Right cardiac atrium (tissue), 5 donors: Measurements from ENCODE around the gene ABCD2. TPM values are rescaled to one million over a fixed set of nuclear protein-coding genes. Genes with fewer than 3 reads are reported as not detected.
"Not testable (repeated sequence)": the region's sequence is repeated elsewhere in the genome, so short reads cannot be mapped to it uniquely, and the experiment has no call there.

Experiments
- ATAC-seq, 2 donors: fragments of 200-7000 bp; cut with Tn5 transposase; one replicate each; pipeline versions ENCODE4 v1.8.0 to v1.9.1; 2020; ENCODE audit warnings: moderate library complexity in 2 of 2, mild to moderate bottlenecking in 1 of 2
- DNase-seq, 3 donors: peaks; one replicate each; pipeline ENCODE4 v3.0.0-alpha.2; 2020
- H3K27ac ChIP-seq: one replicate; pipeline ENCODE4 v1.5.1; 2013; ENCODE audit warnings: mild to moderate bottlenecking, low read length, control low read depth, moderate library complexity
- H3K27me3 ChIP-seq: one replicate; pipeline ENCODE4 v1.6.1; 2013; ENCODE audit not compliant: control insufficient read depth, insufficient read depth
- H3K4me1 ChIP-seq: one replicate; pipeline ENCODE4 v1.6.1; 2013; ENCODE audit warnings: low read length; ENCODE audit not compliant: control insufficient read depth, insufficient read depth
- H3K4me3 ChIP-seq: one replicate; pipeline ENCODE4 v1.5.1; 2013; ENCODE audit warnings: low read length, control low read depth
- H3K9me3 ChIP-seq: one replicate; pipeline ENCODE4 v1.6.1; 2013; ENCODE audit warnings: low read length; ENCODE audit not compliant: control insufficient read depth
- WGBS: extraction: QIAGEN DNeasy Blood & Tissue Kit; methylation state at CpG from one replicate; pipeline ENCODE4 v1.1.7; 2013; 5-methylcytosine and 5-hydroxymethylcytosine counted together
- intact Hi-C, 4 donors: fragments of 100-400 bp; cut with DNase I; formaldehyde crosslinking; loops; one replicate each; pipeline versions ENCODE4 v1.11.0 to v1.14.0; 2022 to 2023
- polyA plus RNA-seq: library from polyadenylated mRNA; stranded (reverse); fragments of 200-250 nt; gene quantifications from one replicate; pipeline ENCODE4 v1.2.3, GENCODE V29; 2013
- total RNA-seq, 4 donors: library from RNA; stranded (reverse); fragmentation: NEBNext Ultra II Directional; extraction: Animal tissue kit (Norgen Biotek cat#: 25700); gene quantifications; one replicate each; pipeline ENCODE4 v1.2.1, GENCODE V29; 2021
- donor health status: healthy with polysubstance abuse.
- donor health status: DM: no; HTN: yes; CAD: no.
- donor health status: DM: no; HTN: no; CAD: no.
- donor health status: DM: no; HTN: yes; CAD: no; lungs with severe emphysema.
- donor health status: DM: yes; HTN: yes; CAD: no.

The ABCD2 gene
- total and polyA plus RNA-seq, 5 donors: 4.3 to 16.2 (median 13.9) TPM

DNA sequence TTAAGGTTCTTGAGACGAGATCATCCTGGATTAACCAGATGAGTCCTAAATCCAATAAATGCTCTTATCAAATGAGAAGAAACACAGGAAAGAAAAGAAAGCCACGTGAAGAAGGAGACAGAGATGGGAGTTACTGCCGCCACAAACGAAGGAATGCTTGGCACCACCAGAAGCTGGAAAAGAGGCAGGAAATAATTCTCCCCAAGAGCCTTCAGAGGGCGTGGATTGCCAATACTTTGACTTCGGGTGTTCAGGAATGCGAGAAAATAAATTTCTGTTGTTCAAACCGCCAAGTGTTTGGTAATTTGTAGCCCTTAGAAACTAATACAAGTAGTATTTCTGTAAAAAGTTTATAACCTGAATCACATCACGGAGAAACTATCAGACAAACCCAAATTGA, 31.3 kb downstream of the ABCD2 start:
- Histone ChIP-seq H3K27ac (no peak overlapping the region), H3K4me1 (no peaks in the 10 kb centered on the region), H3K9me3 (no peaks in the 10 kb centered on the region), H3K27me3 (no peaks in the 10 kb centered on the region), H3K4me3 (no peak overlapping the region)
- DNase-seq (no peak), ATAC-seq (no peak)
- intact Hi-C loops: loop anchor here in 1 of 4 donors (10.0 kb wide), 1 partner anchor 106 kb away; no protein-coding TSS in a partner anchor
- WGBS: 57% methylated on average over 9 of the region's 9 CpGs

- H3K27ac ChIP-seq: no peak overlapping the region
- H3K4me3 ChIP-seq: no peak overlapping the region
- H3K4me1 ChIP-seq: no peaks in the 10 kb centered on the region
- no peak for DNase-seq
- 44% methylated on average over 3 of the region's 3 CpGs for WGBS
- H3K9me3 ChIP-seq: no peaks in the 10 kb centered on the region
- peak; percentile 57 to 64 for ATAC-seq
- intact Hi-C loops: loop anchor here in 1 of 4 donors (10.0 kb wide), 1 partner anchor 108 kb away; no protein-coding TSS in a partner anchor
- H3K27me3 ChIP-seq: no peaks in the 10 kb centered on the region
Measured at GRCh38 chr12:39587225-39587624, 32.4 kb downstream of the ABCD2 start.

DNA sequence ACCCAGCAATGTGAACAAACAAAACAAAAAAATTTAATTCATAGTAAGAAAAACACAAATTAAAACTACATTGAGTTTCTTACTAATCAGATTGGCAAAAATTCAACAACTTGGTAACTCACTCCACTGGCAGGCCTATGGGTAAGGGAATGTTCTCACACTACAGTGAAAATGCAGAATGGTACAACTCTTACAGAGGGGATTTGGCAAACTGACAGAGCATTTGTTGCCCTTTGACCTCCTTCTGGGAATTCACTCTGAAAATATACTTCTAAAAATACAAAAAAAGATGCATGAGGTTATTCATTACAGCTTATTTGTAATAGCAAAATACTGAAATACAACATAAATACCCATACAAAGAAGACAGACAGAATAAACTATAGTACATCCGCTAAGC, 32.8 kb downstream of the ABCD2 start:
- H3K27me3 ChIP-seq: no peaks in the 10 kb centered on the region
- no peaks in the 10 kb centered on the region for H3K9me3 ChIP-seq
- no peak for ATAC-seq
- no peak for DNase-seq
- 75% methylated on average over 1 of the region's 1 CpG for WGBS
- H3K4me3 ChIP-seq: no peak overlapping the region
- H3K27ac ChIP-seq: no peak overlapping the region
- intact Hi-C loops: loop anchor here in 1 of 4 donors (10.0 kb wide), 1 partner anchor 108 kb away; no protein-coding TSS in a partner anchor
- H3K4me1 ChIP-seq: no peaks in the 10 kb centered on the region

DNA sequence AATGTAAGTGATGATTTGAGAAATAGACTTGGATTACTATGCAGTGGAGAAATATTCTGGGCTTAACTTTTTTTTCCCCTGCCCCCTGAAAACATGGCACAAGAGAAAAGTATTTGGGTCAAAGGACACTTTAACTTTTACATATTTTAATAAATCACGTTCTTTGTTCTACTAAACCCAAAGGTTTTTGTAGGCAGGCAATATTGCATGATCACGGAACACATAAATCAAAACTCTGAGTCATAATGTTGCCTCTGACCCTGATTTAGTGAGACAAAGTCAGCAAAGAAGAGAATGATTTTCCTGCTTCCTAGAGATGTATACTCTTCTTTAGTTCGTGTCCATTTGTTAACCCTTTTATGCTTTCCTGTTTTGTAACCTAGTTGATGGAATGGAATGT, 38.0 kb downstream of the ABCD2 start:
- ATAC-seq (no peak), DNase-seq (no peak)
- no peaks in the 10 kb centered on the region for H3K27me3 ChIP-seq
- intact Hi-C loops: loop anchor here in 1 of 4 donors (10.0 kb wide), 1 partner anchor 113 kb away; no protein-coding TSS in a partner anchor
- H3K4me3 ChIP-seq: no peak overlapping the region
- no peaks in the 10 kb centered on the region for H3K9me3 ChIP-seq
- no peak overlapping the region for H3K27ac ChIP-seq
- no peaks in the 10 kb centered on the region for H3K4me1 ChIP-seq
- WGBS: 44% methylated on average over 3 of the region's 3 CpGs

GRCh38 chr12:39575498-39575875, 44.1 kb downstream of the ABCD2 start:
- DNase-seq (no peak), ATAC-seq (no peak)
- H3K27ac ChIP-seq: no peak overlapping the region
- H3K4me1 ChIP-seq: no peaks in the 10 kb centered on the region
- intact Hi-C loops: no loop called here
- H3K27me3 ChIP-seq: no peaks in the 10 kb centered on the region
- no peaks in the 10 kb centered on the region for H3K9me3 ChIP-seq
- H3K4me3 ChIP-seq: no peak overlapping the region
- WGBS: 55% methylated on average over 1 of the region's 1 CpG

DNA sequence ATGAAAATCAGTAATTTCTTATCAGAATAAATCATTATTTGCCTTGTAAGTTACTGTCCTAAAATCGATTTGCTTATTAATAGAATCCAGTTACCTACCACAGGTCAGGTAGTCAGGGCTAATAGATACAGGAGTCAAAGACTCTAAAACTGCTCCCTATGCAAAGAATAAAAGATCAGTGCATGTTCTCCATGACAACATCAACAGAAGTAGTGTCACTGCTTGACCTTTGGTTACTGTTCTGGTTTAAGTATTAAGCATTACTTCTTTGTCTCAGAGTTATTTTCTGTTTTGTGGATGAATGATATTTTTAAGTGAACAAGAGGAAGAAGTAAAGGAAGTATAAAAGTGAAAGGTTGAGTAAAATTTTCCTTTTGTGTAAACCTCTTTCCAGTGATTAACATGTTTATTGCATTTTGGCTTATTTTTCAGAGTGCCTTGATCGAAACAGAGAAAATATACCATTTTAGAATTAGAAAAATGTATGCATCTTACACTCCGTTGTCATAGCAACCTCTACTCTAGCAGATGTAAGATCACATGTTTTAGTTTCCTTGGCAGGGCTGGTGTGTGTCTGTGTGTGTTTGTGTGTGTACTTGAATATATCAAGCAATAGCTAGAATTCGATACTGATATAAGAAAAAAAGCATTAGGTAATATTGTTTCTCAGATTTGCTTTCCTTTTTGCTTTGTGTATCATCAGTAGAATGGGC, 44.7 kb downstream of the ABCD2 start:
- H3K27me3 ChIP-seq: no peaks in the 10 kb centered on the region
- no peaks in the 10 kb centered on the region for H3K9me3 ChIP-seq
- no peak for DNase-seq
- no peak for ATAC-seq
- intact Hi-C loops: no loop called here
- no peak overlapping the region for H3K27ac ChIP-seq
- no peak overlapping the region for H3K4me3 ChIP-seq
- H3K4me1 ChIP-seq: no peaks in the 10 kb centered on the region
- WGBS: 65% methylated on average over 4 of the region's 4 CpGs

DNA sequence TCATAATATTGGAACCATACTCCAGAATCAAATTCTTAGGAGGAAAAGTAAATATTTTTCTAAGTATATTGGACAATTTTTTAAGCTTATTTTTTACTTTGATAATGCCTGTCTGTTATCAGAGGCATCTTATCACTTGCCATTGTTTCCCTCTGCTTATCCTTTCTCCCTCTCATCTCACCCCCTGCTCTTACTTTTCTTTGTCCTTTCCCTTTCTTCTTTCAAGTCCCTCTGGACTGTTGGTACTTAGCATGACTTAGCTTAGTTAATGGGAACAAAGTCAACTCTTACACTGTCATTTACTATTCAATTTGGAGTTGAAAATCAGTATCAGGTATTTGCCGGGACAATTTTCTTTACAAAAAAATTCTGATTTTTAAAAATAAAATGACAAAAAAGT, 45.2 kb downstream of the ABCD2 start:
- Histone ChIP-seq H3K27me3 (no peaks in the 10 kb centered on the region), H3K9me3 (no peaks in the 10 kb centered on the region), H3K4me3 (no peak overlapping the region), H3K27ac (no peak overlapping the region), H3K4me1 (no peaks in the 10 kb centered on the region)
- no peak for DNase-seq
- WGBS: 95% methylated on average over 1 of the region's 1 CpG
- no peak for ATAC-seq
- intact Hi-C loops: no loop called here

DNA sequence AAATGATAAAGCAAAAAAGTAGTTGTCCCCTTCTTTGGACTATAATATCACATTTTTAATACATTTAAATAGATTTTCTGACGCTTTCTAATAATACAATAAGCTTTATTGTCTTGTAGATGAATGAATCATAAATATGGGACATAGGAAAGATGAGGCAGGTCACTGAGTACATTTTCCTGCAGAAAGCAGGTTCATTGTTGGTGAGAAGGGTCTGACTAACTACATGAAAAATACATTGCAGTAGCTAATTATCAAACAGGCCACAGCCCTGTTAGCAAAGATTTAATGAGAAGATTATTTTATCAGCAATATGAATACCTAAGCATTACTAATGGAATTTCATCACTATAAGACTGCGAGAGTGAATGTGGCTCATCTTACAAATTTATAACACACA, 45.6 kb downstream of the ABCD2 start:
- no peaks in the 10 kb centered on the region for H3K27me3 ChIP-seq
- ATAC-seq (no peak), DNase-seq (no peak)
- no peak overlapping the region for H3K27ac ChIP-seq
- H3K9me3 ChIP-seq: no peaks in the 10 kb centered on the region
- H3K4me1 ChIP-seq: no peaks in the 10 kb centered on the region
- intact Hi-C loops: no loop called here
- no peak overlapping the region for H3K4me3 ChIP-seq
- WGBS: 77% methylated on average over 2 of the region's 2 CpGs

- Histone ChIP-seq H3K4me3 (no peak overlapping the region), H3K4me1 (no peaks in the 10 kb centered on the region), H3K27me3 (no peaks in the 10 kb centered on the region), H3K27ac (no peak overlapping the region), H3K9me3 (no peaks in the 10 kb centered on the region)
- no peak for ATAC-seq
- intact Hi-C loops: no loop called here
- no peak for DNase-seq
Measured at GRCh38 chr12:39572551-39572950, 47.1 kb downstream of the ABCD2 start.

- intact Hi-C loops: no loop called here
- WGBS: 58% methylated on average over 4 of the region's 4 CpGs
Measured at GRCh38 chr12:39571351-39571750, 48.3 kb downstream of the ABCD2 start.

GRCh38 chr12:39553476-39553875, 66.1 kb downstream of the ABCD2 start:
- Histone ChIP-seq H3K4me1 (no peaks in the 10 kb centered on the region), H3K27me3 (no peaks in the 10 kb centered on the region), H3K27ac (no peak overlapping the region), H3K4me3 (no peak overlapping the region), H3K9me3 (no peaks in the 10 kb centered on the region)
- DNase-seq (no peak), ATAC-seq (no peak)
- intact Hi-C loops: no loop called here

More at GRCh38 chr12:39571351-39571750, 48.3 kb downstream of the ABCD2 start:
- Histone ChIP-seq H3K27me3 (no peaks in the 10 kb centered on the region), H3K9me3 (no peaks in the 10 kb centered on the region), H3K4me3 (no peak overlapping the region), H3K27ac (no peak overlapping the region), H3K4me1 (no peaks in the 10 kb centered on the region)
- DNase-seq (no peak), ATAC-seq (no peak)

DNA sequence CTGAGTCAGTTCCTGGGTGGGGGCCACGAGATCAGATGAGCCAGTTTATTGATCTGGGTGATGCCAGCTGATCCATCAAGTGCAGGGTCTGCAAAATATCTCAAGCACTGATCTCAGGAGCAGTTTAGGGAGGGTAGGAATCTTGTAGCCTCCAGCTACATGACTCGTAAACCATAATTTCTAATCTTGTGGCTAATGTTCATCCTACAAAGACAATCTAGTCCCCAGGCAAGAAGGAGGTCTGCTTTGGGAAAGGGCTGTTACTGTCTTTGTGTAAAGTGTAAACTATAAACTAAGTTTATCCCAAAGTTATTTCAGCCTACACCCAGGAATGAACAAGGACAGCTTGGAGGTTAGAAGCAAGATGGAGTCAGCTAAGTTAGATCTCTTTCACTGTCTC, 75.4 kb downstream of the ABCD2 start:
- ATAC-seq, DNase-seq, H3K9me3 ChIP-seq, H3K4me3 ChIP-seq, intact Hi-C loops, H3K4me1 ChIP-seq, H3K27ac ChIP-seq, H3K27me3 ChIP-seq: not testable (repeated sequence)
- 74% methylated on average over 2 of the region's 2 CpGs for WGBS
